Fibroblast of skin of scalp (primary cell): ENCODE data around the gene POLRMT. TPM values are rescaled to one million over a fixed set of nuclear protein-coding genes. Genes with fewer than 3 reads are reported as not detected.
A peak's percentile ranks its signal among the peaks of the same experiment; 100 is the strongest.
"Not testable (repeated sequence)": the region's sequence is repeated elsewhere in the genome, so short reads cannot be mapped to it uniquely, and the experiment has no call there.

Source experiments
- DNase-seq: peaks from one replicate; pipeline ENCODE4 v3.0.0-alpha.2; 2013
- polyA plus RNA-seq, 2 experiments: library from polyadenylated mRNA; unstranded; fragments of 120-200 nt; gene quantifications; one replicate each; pipeline ENCODE4 v1.2.1, GENCODE V29; 2013; ENCODE audit not compliant: insufficient read length in 2 of 2

POLRMT gene
- 37.7 TPM for polyA plus RNA-seq (2013, experiment 1 of 2; ENCODE audit: insufficient read length)
- polyA plus RNA-seq (2013, experiment 2 of 2; ENCODE audit: insufficient read length): 45.1 TPM

DNA sequence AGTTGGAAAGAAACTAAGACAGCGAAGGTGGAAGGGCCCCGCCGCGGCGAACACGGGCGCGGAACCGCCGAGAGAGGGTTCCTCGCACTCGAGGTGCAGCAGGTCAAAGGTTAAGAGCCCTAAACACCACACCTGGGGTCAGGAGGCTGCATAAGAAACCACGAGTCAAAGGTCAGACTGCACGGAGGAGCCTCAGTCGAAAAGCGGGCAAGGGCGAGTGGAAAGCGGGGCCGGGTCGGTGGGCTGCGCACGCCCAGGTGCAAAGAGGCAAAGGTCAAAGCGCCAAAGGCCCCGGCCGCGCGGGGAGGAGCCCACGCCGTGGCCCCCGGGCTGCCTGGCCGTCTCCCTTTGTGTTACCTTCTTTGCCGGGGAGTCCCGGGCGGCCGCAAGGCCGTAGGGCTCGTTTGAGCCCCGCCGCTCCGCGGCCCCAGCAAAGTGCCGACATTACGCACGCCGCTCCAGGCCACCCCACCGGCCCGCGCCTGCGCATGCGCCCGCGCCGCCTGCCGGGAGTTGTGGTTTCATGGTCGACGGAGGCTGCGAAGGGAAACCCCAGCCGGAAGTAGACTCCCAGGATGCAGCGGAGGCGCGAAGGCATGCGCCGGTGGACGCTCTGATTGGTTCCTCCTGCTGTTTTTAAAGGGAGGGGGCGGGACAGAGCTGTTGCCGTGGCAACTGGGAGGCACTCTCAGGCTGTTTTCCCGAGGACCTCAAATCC, at the start of gene POLRMT:
POLRMT (minus strand) TSS at position 470 of the 718 bp plus-strand sequence; CDS start at position 445, 25 bp downstream.
- DNase-seq: peak; percentile 99

GRCh38 chr19:682678-683320, 49.5 kb upstream of the POLRMT start:
- no peak for DNase-seq

DNA sequence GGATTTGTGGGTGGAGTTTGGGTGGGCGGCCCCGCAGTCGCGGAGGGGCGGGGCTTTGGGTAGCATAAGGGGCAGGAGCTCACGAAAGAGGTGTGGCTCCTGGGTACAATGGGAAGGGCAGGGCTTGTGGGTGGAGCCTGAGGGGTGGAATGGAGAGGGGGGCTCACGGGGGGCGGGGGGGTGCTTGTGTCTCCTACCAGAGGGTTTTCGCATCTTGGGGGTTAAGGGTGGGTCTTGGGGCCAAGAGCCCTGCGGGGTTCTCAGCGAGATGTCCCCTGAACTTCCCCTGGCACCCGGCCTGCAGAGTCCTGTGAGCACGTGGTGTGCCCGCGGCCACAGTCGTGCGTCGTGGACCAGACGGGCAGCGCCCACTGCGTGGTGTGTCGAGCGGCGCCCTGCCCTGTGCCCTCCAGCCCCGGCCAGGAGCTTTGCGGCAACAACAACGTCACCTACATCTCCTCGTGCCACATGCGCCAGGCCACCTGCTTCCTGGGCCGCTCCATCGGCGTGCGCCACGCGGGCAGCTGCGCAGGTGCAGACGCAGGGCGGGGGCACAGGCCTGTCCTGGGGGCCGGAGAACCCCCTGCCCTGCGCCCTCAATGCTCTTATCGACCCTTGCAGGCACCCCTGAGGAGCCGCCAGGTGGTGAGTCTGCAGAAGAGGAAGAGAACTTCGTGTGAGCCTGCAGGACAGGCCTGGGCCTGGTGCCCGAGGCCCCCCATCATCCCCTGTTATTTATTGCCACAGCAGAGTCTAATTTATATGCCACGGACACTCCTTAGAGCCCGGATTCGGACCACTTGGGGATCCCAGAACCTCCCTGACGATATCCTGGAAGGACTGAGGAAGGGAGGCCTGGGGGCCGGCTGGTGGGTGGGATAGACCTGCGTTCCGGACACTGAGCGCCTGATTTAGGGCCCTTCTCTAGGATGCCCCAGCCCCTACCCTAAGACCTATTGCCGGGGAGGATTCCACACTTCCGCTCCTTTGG, 48.0 kb upstream of the POLRMT start:
- no peak for DNase-seq

- peak; percentile 99 for DNase-seq
These were observed 47.1 kb upstream of the POLRMT start for GRCh38 chr19:680287-681028.

DNA sequence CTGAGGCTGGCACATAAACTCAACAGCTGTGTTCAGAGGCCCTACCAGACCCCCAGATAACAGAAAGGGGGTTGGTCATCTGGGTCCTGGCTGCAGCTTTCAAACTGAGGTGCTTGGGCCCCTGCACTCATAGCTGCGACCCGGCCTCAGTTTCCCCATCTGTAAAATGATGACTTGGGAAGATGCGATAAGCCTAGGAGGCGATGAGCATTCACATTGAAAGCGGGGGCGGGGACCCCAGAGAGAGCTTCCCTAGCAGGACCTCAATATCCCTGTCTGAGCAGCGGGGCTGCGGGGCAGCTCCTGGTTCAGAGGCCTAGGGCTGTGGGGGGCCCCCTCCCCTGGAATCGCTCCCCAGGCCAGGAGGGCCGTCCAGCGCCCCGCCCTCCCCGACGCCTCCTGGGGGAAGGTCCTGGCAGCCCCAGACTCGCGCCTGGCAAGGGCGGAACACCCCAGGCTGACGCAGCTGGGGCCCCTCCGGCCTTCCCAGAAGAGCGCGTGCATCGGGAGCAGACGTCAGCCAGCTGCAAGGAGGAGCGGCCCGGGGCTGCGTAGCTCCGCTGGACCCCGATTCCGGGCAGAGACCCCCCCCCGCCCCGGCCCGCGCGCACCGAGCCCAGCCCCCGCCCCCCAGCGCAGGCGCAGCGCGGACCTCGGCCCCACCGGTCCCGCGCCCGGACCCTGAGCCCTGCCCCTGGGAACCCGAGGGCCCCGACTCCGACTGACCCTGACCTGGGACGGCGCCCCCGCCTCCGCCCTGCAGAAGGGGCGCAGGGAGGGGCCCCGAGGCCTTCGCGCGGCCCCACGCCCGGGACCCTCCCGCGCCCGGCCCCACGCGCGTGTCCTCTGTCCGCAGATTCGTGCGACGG, 46.3 kb upstream of the POLRMT start:
- peak; percentile 69 for DNase-seq

DNA sequence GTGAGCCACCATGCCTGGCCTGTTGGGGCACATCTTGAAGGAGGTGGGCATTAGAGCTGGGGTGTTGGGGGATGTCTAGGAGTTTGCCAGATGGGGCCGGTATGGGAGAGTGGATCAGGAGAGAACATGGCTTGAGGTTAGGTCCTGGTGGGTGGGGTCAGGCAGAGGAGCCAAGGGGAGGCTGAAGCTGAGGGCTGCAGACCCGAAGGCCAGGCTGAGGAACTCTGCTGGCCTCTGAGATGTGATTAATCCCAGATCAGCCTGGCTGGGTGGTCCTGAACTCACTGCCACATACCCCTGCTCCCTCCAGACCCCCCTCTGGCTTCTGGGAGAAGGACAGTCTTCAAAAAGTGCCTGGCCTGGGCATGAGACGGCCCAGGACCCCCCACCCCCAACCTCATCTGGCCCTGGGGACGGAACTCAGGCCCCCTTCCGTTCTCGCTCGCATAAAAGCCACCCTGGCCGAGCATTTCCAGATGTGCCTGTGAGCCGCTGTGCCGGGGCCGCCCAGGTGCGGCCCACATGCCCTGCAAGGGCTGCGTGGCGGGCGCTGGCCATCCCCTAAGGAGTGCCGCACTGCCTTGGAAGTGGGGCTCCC, 45.6 kb upstream of the POLRMT start:
- no peak for DNase-seq

- DNase-seq: no peak
These were observed 44.5 kb upstream of the POLRMT start for GRCh38 chr19:677601-678436.

- peak; percentile 93 for DNase-seq
These were observed 43.9 kb upstream of the POLRMT start for GRCh38 chr19:677201-677600.

- DNase-seq: peak; percentile 42
These were observed 43.2 kb upstream of the POLRMT start, which contains the start of gene FSTL3 for GRCh38 chr19:676339-677105. Gene FSTL3, plus strand, starts transcription at chr19:676392. Its CDS starts 32 bp downstream, at chr19:676424.

DNA sequence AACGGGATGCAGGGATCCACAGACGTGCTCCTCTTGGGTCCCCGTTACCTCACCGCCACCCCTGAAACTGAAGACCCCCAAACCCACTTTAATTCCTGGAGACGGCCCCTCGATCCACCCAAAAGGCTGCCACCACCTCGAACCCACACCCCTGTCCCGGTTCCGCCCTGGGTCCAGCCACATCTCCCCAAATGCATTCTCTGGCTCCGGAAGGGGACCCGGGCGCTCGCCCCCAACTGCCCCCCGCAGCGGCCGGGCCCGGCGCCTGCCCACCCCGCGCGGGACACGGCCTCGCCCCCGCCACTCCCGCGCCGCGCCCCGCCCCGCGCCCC, 42.6 kb upstream of the POLRMT start:
- DNase-seq: no peak

- no peak for DNase-seq
These were observed 41.2 kb upstream of the POLRMT start for GRCh38 chr19:674282-675151.

DNA sequence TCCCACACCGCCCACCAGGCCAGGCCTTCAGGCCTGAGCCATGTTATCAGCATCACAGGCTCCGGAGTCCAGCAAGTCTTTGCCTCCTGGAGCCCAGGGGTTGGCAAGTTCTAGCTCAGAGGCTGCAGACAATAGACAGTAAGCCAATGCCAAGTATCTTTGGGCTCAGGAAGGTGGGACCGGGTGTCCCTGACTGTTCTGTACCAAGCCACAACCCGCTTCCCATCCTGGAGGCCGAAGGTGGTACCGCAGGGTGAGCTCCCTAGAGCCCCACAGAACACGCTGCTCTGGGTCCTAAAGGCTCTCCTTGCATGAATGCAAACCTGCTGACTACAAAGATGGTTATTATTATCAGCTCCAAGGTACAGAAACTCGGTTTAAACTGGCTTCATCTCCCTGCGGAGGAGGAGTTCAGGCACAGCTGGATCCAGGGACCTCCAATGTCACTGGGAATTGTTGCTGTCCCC, 37.3 kb upstream of the POLRMT start:
- DNase-seq: no peak

- peak; percentile 59 for DNase-seq
These were observed 35.5 kb upstream of the POLRMT start for GRCh38 chr19:668675-669434.

- DNase-seq: not testable (repeated sequence)
These were observed 33.7 kb upstream of the POLRMT start for GRCh38 chr19:666985-667573.

DNA sequence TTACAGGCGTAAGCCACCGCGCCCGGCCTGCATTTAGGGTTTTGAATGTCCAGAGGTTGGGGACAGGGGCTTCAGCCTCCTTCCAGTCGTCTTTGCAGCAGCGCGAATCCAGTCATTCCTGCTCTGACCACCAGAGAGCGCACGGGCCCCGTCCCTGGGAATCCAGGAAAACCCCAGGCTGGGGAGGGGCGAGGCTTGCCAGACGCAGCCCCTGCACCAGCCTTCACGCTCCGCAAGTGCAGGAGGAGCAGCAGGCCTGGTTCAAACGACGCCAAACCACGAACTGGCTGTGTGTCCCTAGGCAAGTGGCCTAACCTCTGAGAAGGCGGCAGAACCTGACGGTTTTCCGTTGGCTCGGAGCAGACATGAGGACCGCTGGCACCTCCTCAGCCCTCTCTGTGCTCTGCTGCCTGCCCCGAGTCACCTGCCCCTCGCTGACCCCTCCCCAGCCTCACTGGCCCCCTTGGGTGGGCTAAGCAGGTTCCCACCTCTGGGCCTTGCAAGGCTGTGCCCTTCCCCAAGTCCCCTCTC, 31.6 kb upstream of the POLRMT start:
- peak; percentile 80 for DNase-seq

DNA sequence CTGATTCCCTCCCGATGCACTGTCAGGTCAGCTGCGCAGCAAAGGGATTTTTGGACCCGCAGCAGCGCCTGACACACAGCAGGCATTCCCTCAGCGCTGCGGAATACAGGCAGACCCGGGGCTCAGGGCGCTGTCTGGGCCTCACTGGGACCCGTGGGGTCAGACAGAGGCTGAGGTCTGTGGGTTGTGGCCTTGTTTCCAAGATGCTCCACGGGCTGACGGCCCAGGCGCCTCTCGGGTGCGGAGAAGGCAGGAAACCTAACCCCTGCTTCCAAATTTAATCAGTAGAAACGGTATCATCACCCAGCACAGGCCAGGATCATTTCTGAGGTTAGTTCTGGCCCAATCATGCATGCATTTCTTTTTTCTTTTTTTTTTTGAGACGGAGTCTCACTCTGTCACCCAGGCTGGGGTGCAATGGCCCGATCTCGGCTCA, 30.4 kb upstream of the POLRMT start:
- no peak for DNase-seq
